Peyer's patch (tissue), 4 donors: ENCODE results near the gene ACTRT1.

ENCODE experiments used
- CTCF ChIP-seq, 6 experiments: fragments of 450-650 bp in 4 of 6; fragments of 200-600 bp in 2 of 6; sonication (generic) in 1 of 6; IDR thresholded peaks; one replicate each; pipeline ENCODE4 v1.5.1; 2017 to 2019; ENCODE audit warnings: antibody characterized with exemption in 6 of 6, mild to moderate bottlenecking in 3 of 6, moderate library complexity in 1 of 6
- POLR2A ChIP-seq, 2 donors: fragments of 450-650 bp; IDR thresholded peaks; one replicate each; pipeline ENCODE4 v1.5.1; 2017; ENCODE audit warnings: antibody characterized with exemption in 2 of 2, mild to moderate bottlenecking in 2 of 2, moderate library complexity in 2 of 2

GRCh38 chrX:128057421-128057820, 5.2 kb upstream of the ACTRT1 start:
- TF ChIP-seq POLR2A (IDR thresholded peaks at IDR 0.05) (no peak), CTCF (IDR thresholded peaks at IDR 0.05) (no peak)
